Fibroblast of mammary gland (primary cell): ENCODE results near the gene ANO3.

Experiments
- DNase-seq: peaks from one replicate; pipeline ENCODE4 v3.0.0-alpha.2; 2010; ENCODE audit warnings: low read depth
- H3K4me3 ChIP-seq: 2 replicates; pipeline ENCODE4 v1.5.1; 2011; ENCODE audit warnings: low read depth, mild to moderate bottlenecking, low read length, moderate library complexity; ENCODE audit not compliant: control insufficient read depth
- CTCF ChIP-seq: conservative IDR thresholded peaks from 2 replicates; pipeline ENCODE4 v1.5.1; 2011; ENCODE audit warnings: low read depth, low read length, inconsistent platforms; ENCODE audit not compliant: control insufficient read depth, insufficient read depth

ANO3 gene

GRCh38 chr11:26554455-26554854 is 222.5 kb downstream of the ANO3 start:
- TF ChIP-seq CTCF = no peak
- no peak for DNase-seq
- no peak overlapping the region for H3K4me3 ChIP-seq

- no peak overlapping the region for H3K4me3 ChIP-seq
- no peak for TF ChIP-seq CTCF
- no peak for DNase-seq
Measured at GRCh38 chr11:26556582-26556981, 224.7 kb downstream of the ANO3 start.

- peak; percentile 76 for DNase-seq
- no peak overlapping the region for H3K4me3 ChIP-seq
- no peak for TF ChIP-seq CTCF
Measured at GRCh38 chr11:26557666-26558065, 225.7 kb downstream of the ANO3 start.

GRCh38 chr11:26558190-26558589 is 226.3 kb downstream of the ANO3 start:
- no peak for TF ChIP-seq CTCF
- peak; percentile 25 for DNase-seq

GRCh38 chr11:26569646-26570045 is 237.7 kb downstream of the ANO3 start:
- DNase-seq = no peak
- TF ChIP-seq CTCF = no peak
- H3K4me3 ChIP-seq = no peak overlapping the region

More at GRCh38 chr11:26558190-26558589, 226.3 kb downstream of the ANO3 start:
- no peak overlapping the region for H3K4me3 ChIP-seq

GRCh38 chr11:26571861-26572654 is 240.1 kb downstream of the ANO3 start, which contains the start of gene MUC15:
Gene MUC15 (minus strand): TSS chr11:26572263. CDS start chr11:26567094, 5,169 bp downstream.
- no peak within 1 kb of the TSS for H3K4me3 ChIP-seq
- no peak for DNase-seq
- TF ChIP-seq CTCF = no peak
